ENCODE measurements around the gene LANCL2. TPM values are rescaled to one million over a fixed set of nuclear protein-coding genes. Genes with fewer than 3 reads are reported as not detected.

Gene LANCL2
- total and polyA plus RNA-seq, 2 donors from 2014 or later: 9.9 to 18.3 TPM

DNA sequence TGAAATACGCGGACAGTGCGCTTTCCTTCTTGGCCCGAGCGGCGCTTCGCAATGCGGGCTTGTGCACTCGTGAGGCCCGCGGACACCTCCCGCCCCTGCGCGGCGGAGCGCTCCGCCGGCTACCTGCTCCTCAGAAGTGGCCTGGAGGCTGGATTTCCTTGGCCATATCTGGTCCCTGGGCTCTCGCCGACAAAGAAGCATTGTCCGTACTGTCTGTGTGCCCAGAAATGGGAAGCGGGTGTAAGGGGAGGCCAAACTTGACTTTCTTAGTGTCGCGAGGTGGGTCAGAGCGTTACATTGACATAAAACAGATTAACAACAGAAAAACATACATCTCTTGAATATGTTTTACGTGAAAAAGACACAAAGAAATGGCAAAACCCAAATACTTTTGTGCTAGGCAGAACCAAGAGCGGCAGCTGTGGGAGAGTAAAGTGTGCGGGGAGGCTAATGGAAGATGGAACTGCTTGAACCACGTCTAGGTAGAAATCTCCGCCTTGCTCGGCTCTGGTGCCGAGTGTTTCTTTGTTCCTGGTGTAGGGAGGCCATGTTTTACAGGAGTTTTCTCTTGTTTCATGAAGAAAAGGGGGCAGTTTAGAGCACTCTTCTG is 1.4 kb downstream of the LANCL2 start:
- peak overlapping the region; percentile 90 to 97 (median 94) for H3K9ac ChIP-seq (ENCODE audit: low read length in 3 of 3)
- H3K4me3 ChIP-seq (ENCODE audit: low read length in 3 of 3): peak overlapping the region; percentile 89 to 97 (median 96)
- no peaks in the 10 kb centered on the region for H3K27me3 ChIP-seq (ENCODE audit: control insufficient read depth, insufficient read depth, low read length)
- peak overlapping the region; percentile 95 to 96 for H3K27ac ChIP-seq (ENCODE audit: low read depth in 2 of 2, low read length in 2 of 2)
- TF ChIP-seq, protein P1, sequence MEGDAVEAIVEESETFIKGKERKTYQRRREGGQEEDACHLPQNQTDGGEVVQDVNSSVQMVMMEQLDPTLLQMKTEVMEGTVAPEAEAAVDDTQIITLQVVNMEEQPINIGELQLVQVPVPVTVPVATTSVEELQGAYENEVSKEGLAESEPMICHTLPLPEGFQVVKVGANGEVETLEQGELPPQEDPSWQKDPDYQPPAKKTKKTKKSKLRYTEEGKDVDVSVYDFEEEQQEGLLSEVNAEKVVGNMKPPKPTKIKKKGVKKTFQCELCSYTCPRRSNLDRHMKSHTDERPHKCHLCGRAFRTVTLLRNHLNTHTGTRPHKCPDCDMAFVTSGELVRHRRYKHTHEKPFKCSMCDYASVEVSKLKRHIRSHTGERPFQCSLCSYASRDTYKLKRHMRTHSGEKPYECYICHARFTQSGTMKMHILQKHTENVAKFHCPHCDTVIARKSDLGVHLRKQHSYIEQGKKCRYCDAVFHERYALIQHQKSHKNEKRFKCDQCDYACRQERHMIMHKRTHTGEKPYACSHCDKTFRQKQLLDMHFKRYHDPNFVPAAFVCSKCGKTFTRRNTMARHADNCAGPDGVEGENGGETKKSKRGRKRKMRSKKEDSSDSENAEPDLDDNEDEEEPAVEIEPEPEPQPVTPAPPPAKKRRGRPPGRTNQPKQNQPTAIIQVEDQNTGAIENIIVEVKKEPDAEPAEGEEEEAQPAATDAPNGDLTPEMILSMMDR (IDR thresholded peaks at IDR 0.05; ENCODE audit: borderline replicate concordance, extremely low read depth, insufficient read depth): no peak
- FAIRE-seq: no peak
- DNase-seq: peak in 4 of 5 donors; percentile 57 to 71 (median 62)
- no peaks in the 10 kb centered on the region for H3K36me3 ChIP-seq (ENCODE audit: control insufficient read depth in 2 of 3, insufficient read depth in 3 of 3, low read length in 3 of 3)
- intact Hi-C loops (cut with DNase I): no loop called here
- peaks cover 0 to 20% (median 10%) of the 10 kb centered on the region in 3 donors for H3K4me1 ChIP-seq (ENCODE audit: control insufficient read depth in 2 of 3, insufficient read depth in 2 of 3, low read depth in 1 of 3, low read length in 3 of 3)
- no peaks in the 10 kb centered on the region for H3K9me3 ChIP-seq (ENCODE audit: control insufficient read depth in 2 of 3, insufficient read depth in 1 of 3, low read length in 3 of 3)

GRCh38 chr7:55367283-55367840 is 2.2 kb downstream of the LANCL2 start:
- TF ChIP-seq, protein P1 (IDR thresholded peaks at IDR 0.05; ENCODE audit: borderline replicate concordance, extremely low read depth, insufficient read depth): no peak
- intact Hi-C loops (cut with DNase I): no loop called here
- Histone ChIP-seq H3K36me3 (ENCODE audit: control insufficient read depth in 2 of 3, insufficient read depth in 3 of 3, low read length in 3 of 3) (no peaks in the 10 kb centered on the region), H3K27me3 (ENCODE audit: control insufficient read depth, insufficient read depth, low read length) (no peaks in the 10 kb centered on the region), H3K27ac (ENCODE audit: low read depth in 2 of 2, low read length in 2 of 2) (peak overlapping the region in 1 of 2 donors; percentile 95), H3K9ac (ENCODE audit: low read length in 3 of 3) (peak overlapping the region in 2 of 3 donors; percentile 90 to 97), H3K4me1 (ENCODE audit: control insufficient read depth in 2 of 3, insufficient read depth in 2 of 3, low read depth in 1 of 3, low read length in 3 of 3) (peaks cover 0 to 20% (median 10%) of the 10 kb centered on the region in 3 donors), H3K9me3 (ENCODE audit: control insufficient read depth in 2 of 3, insufficient read depth in 1 of 3, low read length in 3 of 3) (no peaks in the 10 kb centered on the region), H3K4me3 (ENCODE audit: low read length in 3 of 3) (peak overlapping the region; percentile 89 to 97 (median 96))
- FAIRE-seq (no peak), DNase-seq (peak in 1 of 5 donors; percentile 45)

GRCh38 chr7:55369427-55370400 is 4.6 kb downstream of the LANCL2 start:
- no peak for FAIRE-seq
- TF ChIP-seq, protein P1 (IDR thresholded peaks at IDR 0.05; ENCODE audit: borderline replicate concordance, extremely low read depth, insufficient read depth): no peak
- intact Hi-C loops (cut with DNase I): no loop called here
- Histone ChIP-seq H3K9ac (ENCODE audit: low read length in 3 of 3) (no peak overlapping the region), H3K27ac (ENCODE audit: low read depth in 2 of 2, low read length in 2 of 2) (no peak overlapping the region), H3K27me3 (ENCODE audit: control insufficient read depth, insufficient read depth, low read length) (no peaks in the 10 kb centered on the region), H3K4me1 (ENCODE audit: control insufficient read depth in 2 of 3, insufficient read depth in 2 of 3, low read depth in 1 of 3, low read length in 3 of 3) (peaks cover 0 to 17% (median 10%) of the 10 kb centered on the region in 3 donors), H3K9me3 (ENCODE audit: control insufficient read depth in 2 of 3, insufficient read depth in 1 of 3, low read length in 3 of 3) (no peaks in the 10 kb centered on the region), H3K36me3 (ENCODE audit: control insufficient read depth in 2 of 3, insufficient read depth in 3 of 3, low read length in 3 of 3) (no peaks in the 10 kb centered on the region), H3K4me3 (ENCODE audit: low read length in 3 of 3) (no peak overlapping the region)
- DNase-seq: peak in 1 of 5 donors; percentile 7
